Caco-2 (cell line): Measurements from ENCODE around the gene COG7. TPM values are rescaled to one million over a fixed set of nuclear protein-coding genes. Genes with fewer than 3 reads are reported as not detected.

Experiments
- BruUV-seq: library from RNA; stranded (reverse); fragments of 400-500 nt; replicated peaks from 2 replicates; lab custom pipeline; 2021; lab: Mats Ljungman, UMichigan
- CTCF ChIA-PET: fragments of 300-600 bp; sonication (Branson Sonifier 250); formaldehyde crosslinking; loops from one replicate; lab custom pipeline; 2022; ENCODE audit warnings: antibody characterized with exemption; lab: Charles Lee
- POLR2A ChIA-PET: fragments of 300-600 bp; sonication (Branson Sonifier 250); formaldehyde crosslinking; loops from one replicate; lab custom pipeline; 2022; ENCODE audit warnings: antibody characterized with exemption; lab: Charles Lee
- DNase-seq, 2 experiments: peaks; one replicate each; pipeline versions ENCODE4 v3.0.0 to v3.0.0-alpha.2; 2020 to 2022
- H3K27me3 ChIP-seq: replicated peaks from 2 replicates; pipeline ENCODE4 v1.6.0; 2011; ENCODE audit warnings: low read length; ENCODE audit not compliant: control insufficient read depth, insufficient read depth
- H3K36me3 ChIP-seq: 2 replicates; pipeline ENCODE4 v1.5.1; 2011; ENCODE audit warnings: low read length; ENCODE audit not compliant: control insufficient read depth, insufficient read depth
- H3K4me1 ChIP-seq: fragments of 250-450 bp; sonication (Bioruptor Pico); 2 replicates; pipeline ENCODE4 v1.5.1; 2020; ENCODE audit warnings: mild to moderate bottlenecking
- H3K4me3 ChIP-seq: 2 replicates; pipeline ENCODE4 v1.5.1; 2011; ENCODE audit warnings: low read depth, mild to moderate bottlenecking, control low read depth, low read length
- H3K9me3 ChIP-seq: fragments of 250-450 bp; sonication (Bioruptor Pico); 2 replicates; pipeline ENCODE4 v1.5.1; 2020; ENCODE audit warnings: mild to moderate bottlenecking, moderate library complexity
- H3K27ac Mint-ChIP-seq: one replicate; pipeline ENCODE4 v1.8.0; 2022; ENCODE audit warnings: mixed read lengths; ENCODE audit not compliant: unreplicated experiment
- H3K27me3 Mint-ChIP-seq: one replicate; pipeline ENCODE4 v1.8.0; 2022; ENCODE audit warnings: mixed read lengths; ENCODE audit not compliant: insufficient read depth, unreplicated experiment
- H3K36me3 Mint-ChIP-seq: one replicate; pipeline ENCODE4 v1.8.0; 2022; ENCODE audit warnings: mild to moderate bottlenecking, mixed read lengths; ENCODE audit not compliant: insufficient read depth, unreplicated experiment
- H3K4me1 Mint-ChIP-seq: one replicate; pipeline ENCODE4 v1.8.0; 2022; ENCODE audit warnings: low read depth, mixed read lengths; ENCODE audit not compliant: unreplicated experiment
- H3K4me3 Mint-ChIP-seq: one replicate; pipeline ENCODE4 v1.8.0; 2022; ENCODE audit warnings: mild to moderate bottlenecking, moderate library complexity, mixed read lengths; ENCODE audit not compliant: unreplicated experiment
- H3K9me3 Mint-ChIP-seq: one replicate; pipeline ENCODE4 v1.8.0; 2022; ENCODE audit warnings: mixed read lengths; ENCODE audit not compliant: unreplicated experiment
- CTCF ChIP-seq, 2 experiments: fragments of 200-600 bp in 1 of 2; IDR thresholded peaks; 1 replicate in 1 of 2; 2 replicates in 1 of 2; pipeline versions ENCODE4 v1.5.1 to v1.8.0; 2011 to 2022; ENCODE audit warnings: antibody characterized with exemption in 1 of 2, control low read depth in 1 of 2, inconsistent platforms in 1 of 2, low read depth in 1 of 2, low read length in 1 of 2, mild to moderate bottlenecking in 1 of 2, moderate library complexity in 1 of 2; ENCODE audit not compliant: insufficient read depth in 1 of 2, severe bottlenecking in 1 of 2, unreplicated experiment in 1 of 2
- intact Hi-C: fragments of 100-400 bp; cut with micrococcal nuclease; formaldehyde crosslinking; loops from one replicate; pipeline ENCODE4 v1.10.0; 2022; ENCODE audit not compliant: unreplicated experiment
- total RNA-seq: library from RNA; stranded (reverse); gene quantifications from 2 replicates; pipeline ENCODE4 v1.2.3, GENCODE V29; 2022

COG7 gene
- total RNA-seq, 1 experiment from 2014 or later = 12.4 TPM

GRCh38 chr16:23416816-23417215, 36.2 kb downstream of the COG7 start:
- peaks cover 2% of the 10 kb centered on the region; the same call in 1 of the 2 replicates for H3K36me3 ChIP-seq
- H3K27me3 ChIP-seq = no peaks in the 10 kb centered on the region
- no peak for DNase-seq
- no peaks in the 10 kb centered on the region for H3K9me3 ChIP-seq
- CTCF ChIA-PET = no interaction called here
- H3K4me3 ChIP-seq = no peak overlapping the region
- Mint-ChIP-seq H3K9me3 (no peaks in the 10 kb centered on the region), H3K27ac (no peak overlapping the region), H3K36me3 (no peaks in the 10 kb centered on the region), H3K4me3 (no peak overlapping the region), H3K4me1 (no peaks in the 10 kb centered on the region), H3K27me3 (no peaks in the 10 kb centered on the region)
- POLR2A ChIA-PET = no interaction called here
- intact Hi-C loops = no loop called here
- no TSS peak for BruUV-seq
- H3K4me1 ChIP-seq = no peaks in the 10 kb centered on the region
- TF ChIP-seq CTCF (IDR thresholded peaks at IDR 0.05; ENCODE audit: insufficient read depth in 1 of 2, low read depth in 1 of 2, low read length in 1 of 2, severe bottlenecking in 1 of 2, unreplicated experiment in 1 of 2) = no peak

- DNase-seq = no peak
- intact Hi-C loops = no loop called here
- Histone ChIP-seq H3K4me1 (no peaks in the 10 kb centered on the region), H3K9me3 (no peaks in the 10 kb centered on the region), H3K4me3 (no peak overlapping the region), H3K36me3 (peaks cover 2% of the 10 kb centered on the region; the same call in 1 of the 2 replicates), H3K27me3 (no peaks in the 10 kb centered on the region)
- Mint-ChIP-seq H3K4me1 (no peaks in the 10 kb centered on the region), H3K36me3 (no peaks in the 10 kb centered on the region), H3K27ac (no peak overlapping the region), H3K4me3 (no peak overlapping the region), H3K9me3 (no peaks in the 10 kb centered on the region), H3K27me3 (no peaks in the 10 kb centered on the region)
- no peak for TF ChIP-seq CTCF (IDR thresholded peaks at IDR 0.05; ENCODE audit: insufficient read depth in 1 of 2, low read depth in 1 of 2, low read length in 1 of 2, severe bottlenecking in 1 of 2, unreplicated experiment in 1 of 2)
- POLR2A ChIA-PET = no interaction called here
- CTCF ChIA-PET = no interaction called here
- BruUV-seq = no TSS peak
Measured at GRCh38 chr16:23414731-23415130, 38.3 kb downstream of the COG7 start.

GRCh38 chr16:23410176-23410575, 42.8 kb downstream of the COG7 start:
- intact Hi-C loops = no loop called here
- Histone ChIP-seq H3K4me1 (no peaks in the 10 kb centered on the region), H3K27me3 (no peaks in the 10 kb centered on the region), H3K4me3 (no peak overlapping the region), H3K9me3 (no peaks in the 10 kb centered on the region), H3K36me3 (no peaks in the 10 kb centered on the region)
- Mint-ChIP-seq H3K27ac (no peak overlapping the region), H3K4me3 (no peak overlapping the region), H3K27me3 (no peaks in the 10 kb centered on the region), H3K9me3 (no peaks in the 10 kb centered on the region), H3K36me3 (no peaks in the 10 kb centered on the region), H3K4me1 (no peaks in the 10 kb centered on the region)
- no peak for DNase-seq
- ChIA-PET POLR2A (no interaction called here), CTCF (interaction anchor here (0.5 kb wide), 1 partner anchor 36 kb away, joined by 8 read pairs; no protein-coding TSS in a partner anchor)
- TF ChIP-seq CTCF (IDR thresholded peaks at IDR 0.05; ENCODE audit: insufficient read depth in 1 of 2, low read depth in 1 of 2, low read length in 1 of 2, severe bottlenecking in 1 of 2, unreplicated experiment in 1 of 2) = no peak
- BruUV-seq = no TSS peak
